Measurements from ENCODE around the gene WWOX.

The WWOX gene

GRCh38 chr16:79077346-79077745 lies 977.9 kb downstream of the WWOX start:
- no peak for TF ChIP-seq CTCF (IDR thresholded peaks at IDR 0.05; ENCODE audit: low read depth, low read length)
- no peak for DNase-seq (ENCODE audit: extremely low read depth, low read depth)

GRCh38 chr16:79079656-79080420 lies 980.4 kb downstream of the WWOX start:
- TF ChIP-seq CTCF (IDR thresholded peaks at IDR 0.05; ENCODE audit: low read depth, low read length) = no peak
- DNase-seq (ENCODE audit: extremely low read depth, low read depth) = no peak

GRCh38 chr16:79081297-79082066 lies 982.0 kb downstream of the WWOX start:
- DNase-seq (ENCODE audit: extremely low read depth, low read depth) = no peak
- no peak for TF ChIP-seq CTCF (IDR thresholded peaks at IDR 0.05; ENCODE audit: low read depth, low read length)

- DNase-seq (ENCODE audit: extremely low read depth, low read depth) = no peak
- TF ChIP-seq CTCF (IDR thresholded peaks at IDR 0.05; ENCODE audit: low read depth, low read length) = no peak
Measured at GRCh38 chr16:79082970-79083369, 983.5 kb downstream of the WWOX start.

GRCh38 chr16:79083508-79084299 lies 984.2 kb downstream of the WWOX start:
- DNase-seq (ENCODE audit: extremely low read depth, low read depth) = no peak
- TF ChIP-seq CTCF (IDR thresholded peaks at IDR 0.05; ENCODE audit: low read depth, low read length) = no peak

- no peak for DNase-seq (ENCODE audit: extremely low read depth, low read depth)
Measured at GRCh38 chr16:79088971-79089370, 989.5 kb downstream of the WWOX start.

More at GRCh38 chr16:79088971-79089370, 989.5 kb downstream of the WWOX start:
- TF ChIP-seq CTCF (IDR thresholded peaks at IDR 0.05; ENCODE audit: low read depth, low read length) = no peak
